Measurements from ENCODE around the gene SPATA31C1. TPM values are rescaled to one million over a fixed set of nuclear protein-coding genes. Genes with fewer than 3 reads are reported as not detected.

The SPATA31C1 gene
- total and polyA plus RNA-seq, 2 of the 8 experiments (the other 6 are each of a cell fraction or from before 2014, with no cell fraction given) = 0.15 TPM; not detected in 1

GRCh38 chr9:87950765-87951488 is 33.2 kb downstream of the SPATA31C1 start (continued):
- TF ChIP-seq CHD7 (IDR thresholded peaks at IDR 0.05; ENCODE audit: insufficient replicate concordance, low read length) = no peak
- no peak for TF ChIP-seq TEAD4 (IDR thresholded peaks at IDR 0.05; ENCODE audit: low read depth, low read length)
- no peak for TF ChIP-seq CBX8 (IDR thresholded peaks at IDR 0.05; ENCODE audit: borderline replicate concordance, low read depth, low read length)
- no peak for TF ChIP-seq CHD1 (IDR thresholded peaks at IDR 0.05; ENCODE audit: low read depth, low read length)
- TF ChIP-seq NRF1 (IDR thresholded peaks at IDR 0.05; ENCODE audit: low read depth, low read length) = no peak
- no peak for TF ChIP-seq USF2 (IDR thresholded peaks at IDR 0.05; ENCODE audit: low read length)
- no peak for TF ChIP-seq NANOG (IDR thresholded peaks at IDR 0.05; ENCODE audit: insufficient read depth, low read depth, low read length, poor library complexity, severe bottlenecking)
- TF ChIP-seq CHD2 (IDR thresholded peaks at IDR 0.05; ENCODE audit: low read length) = no peak
- no peak for TF ChIP-seq RFX5 (IDR thresholded peaks at IDR 0.05; ENCODE audit: borderline replicate concordance, low read depth, low read length)
